Stimulated activated CD4-positive, alpha-beta T cell treated with anti-CD3 and anti-CD28 coated beads, Interleukin-4, amount 100 ng/mL, for 1 hour (primary cell): ENCODE data around the gene TMEM236.

Source experiments
- DNase-seq: peaks from one replicate; pipeline ENCODE4 v3.0.0-alpha.2; 2020

TMEM236 gene

GRCh38 chr10:17833656-17834055 is 81.7 kb downstream of the TMEM236 start:
- no peak for DNase-seq

GRCh38 chr10:17835688-17836087 is 83.7 kb downstream of the TMEM236 start:
- no peak for DNase-seq

- DNase-seq: no peak
Observed at GRCh38 chr10:17836942-17837341, 84.9 kb downstream of the TMEM236 start.

GRCh38 chr10:17838080-17838648 is 86.2 kb downstream of the TMEM236 start:
- no peak for DNase-seq

GRCh38 chr10:17841050-17841449 is 89.0 kb downstream of the TMEM236 start:
- DNase-seq: no peak

GRCh38 chr10:17842641-17843040 is 90.6 kb downstream of the TMEM236 start:
- DNase-seq: no peak

- no peak for DNase-seq
Observed at GRCh38 chr10:17847585-17848296, 95.7 kb downstream of the TMEM236 start.

GRCh38 chr10:17848646-17849045 is 96.6 kb downstream of the TMEM236 start:
- no peak for DNase-seq
